Transverse colon (tissue), 4 donors: ENCODE data around the gene PPP4R2. TPM values are rescaled to one million over a fixed set of nuclear protein-coding genes. Genes with fewer than 3 reads are reported as not detected.
A peak's percentile ranks its signal among the peaks of the same experiment; 100 is the strongest.

Source experiments
- DNase-seq: peaks from one replicate; pipeline ENCODE4 v3.0.0-alpha.2; 2019
- H3K27ac ChIP-seq, 4 donors: fragments of 200-600 bp; sonication (generic); 2 replicates each; pipeline ENCODE4 v1.5.1; 2016 to 2018; ENCODE audit warnings: inconsistent platforms in 4 of 4
- H3K27me3 ChIP-seq: fragments of 200-600 bp; sonication (generic); 2 replicates; pipeline ENCODE4 v1.5.1; 2017; ENCODE audit warnings: inconsistent platforms
- H3K36me3 ChIP-seq, 4 donors: fragments of 200-600 bp; sonication (generic); 2 replicates each; pipeline ENCODE4 v1.5.1; 2017 to 2019; ENCODE audit warnings: inconsistent platforms in 4 of 4
- H3K4me1 ChIP-seq, 4 donors: fragments of 200-600 bp; sonication (generic); 2 replicates each; pipeline ENCODE4 v1.5.1; 2017 to 2020; ENCODE audit warnings: inconsistent platforms in 4 of 4
- H3K4me3 ChIP-seq, 4 donors: fragments of 200-600 bp; sonication (generic); 1 replicate in 1 of 4; 2 replicates in 3 of 4; pipeline versions ENCODE4 v1.5.1 to v1.6.1; 2017 to 2019; ENCODE audit warnings: inconsistent platforms in 4 of 4
- H3K9me3 ChIP-seq, 2 donors: fragments of 200-600 bp; sonication (generic); 2 replicates each; pipeline ENCODE4 v1.5.1; 2017 to 2019; ENCODE audit warnings: inconsistent platforms in 2 of 2
- EP300 ChIP-seq: sonication (generic); formaldehyde crosslinking; IDR thresholded peaks from one replicate; pipeline ENCODE4 v1.6.1; 2017; ENCODE audit warnings: antibody characterized with exemption, low read depth
- POLR2A ChIP-seq: fragments of 450-650 bp; IDR thresholded peaks from one replicate; pipeline ENCODE4 v1.6.1; 2016; ENCODE audit warnings: antibody characterized with exemption, mild to moderate bottlenecking, moderate library complexity
- POLR2AphosphoS5 ChIP-seq, 3 donors: sonication (generic); formaldehyde crosslinking; IDR thresholded peaks; one replicate each; pipeline ENCODE4 v1.6.1; 2016; ENCODE audit warnings: antibody characterized with exemption in 3 of 3
- whole genome bisulfite sequencing, 2 donors: methylation state at CpG; one replicate each; pipeline ENCODE4 v1.1.5; 2018; ENCODE audit warnings: low coverage in 1 of 2; 5-methylcytosine and 5-hydroxymethylcytosine counted together
- in situ Hi-C, 4 donors: fragments of 200-750 bp; cut with MboI; loops; one replicate each; pipeline versions ENCODE4 v1.15.0 to v1.15.1; 2017; ENCODE audit warnings: low sequenced_read_pairs in 3 of 4, low pct_ligation_motif_present in 1 of 4, low pct_unique_long_range_greater_than_20kb in 1 of 4
- intact Hi-C: fragments of 100-400 bp; cut with DNase I; formaldehyde crosslinking; loops from one replicate; pipeline ENCODE4 v1.15.1; 2023; ENCODE audit warnings: low total_unique reads
- total RNA-seq, 4 donors: library from RNA; depleted of rRNA; stranded (reverse); fragments of >200 nt; gene quantifications; one replicate each; pipeline ENCODE4 v1.1.0, GENCODE V29; 2016
- TF ChIP-seq, protein P1 (sequence below), 5 experiments: fragments of 200-600 bp in 3 of 5; fragments of 450-650 bp in 2 of 5; sonication (generic) in 3 of 5; IDR thresholded peaks; 1 replicate in 2 of 5; 2 replicates in 3 of 5; pipeline ENCODE4 v1.5.1; 2016 to 2017; ENCODE audit warnings: antibody characterized with exemption in 5 of 5, inconsistent platforms in 3 of 5, mild to moderate bottlenecking in 2 of 5, moderate library complexity in 1 of 5

PPP4R2 gene
- total RNA-seq, 4 donors from 2014 or later, result 14.5 to 55.6 (median 36.9) TPM

DNA sequence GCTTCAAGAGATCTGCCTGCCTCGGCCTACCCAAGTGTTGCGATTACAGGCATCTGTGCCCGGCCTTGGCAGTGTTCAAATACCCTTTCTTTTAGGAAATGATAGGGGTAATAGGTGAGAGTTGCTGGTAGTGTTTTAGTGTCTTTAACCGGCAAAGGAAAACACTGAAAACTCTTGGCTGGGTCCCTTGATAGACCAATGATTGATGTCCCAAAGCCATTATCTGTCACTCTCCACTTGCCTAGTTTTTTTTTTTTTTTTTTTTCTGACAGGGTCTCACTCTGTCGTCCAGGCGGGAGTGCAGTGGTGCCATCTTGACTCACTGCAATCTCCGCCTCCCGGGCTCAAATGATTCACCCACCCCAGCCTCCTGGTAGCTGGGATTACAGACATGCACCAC lies 84.5 kb downstream of the PPP4R2 start:
- no peak for TF ChIP-seq EP300
- TF ChIP-seq POLR2AphosphoS5 (IDR thresholded peaks at IDR 0.05), result no peak
- TF ChIP-seq, protein P1, sequence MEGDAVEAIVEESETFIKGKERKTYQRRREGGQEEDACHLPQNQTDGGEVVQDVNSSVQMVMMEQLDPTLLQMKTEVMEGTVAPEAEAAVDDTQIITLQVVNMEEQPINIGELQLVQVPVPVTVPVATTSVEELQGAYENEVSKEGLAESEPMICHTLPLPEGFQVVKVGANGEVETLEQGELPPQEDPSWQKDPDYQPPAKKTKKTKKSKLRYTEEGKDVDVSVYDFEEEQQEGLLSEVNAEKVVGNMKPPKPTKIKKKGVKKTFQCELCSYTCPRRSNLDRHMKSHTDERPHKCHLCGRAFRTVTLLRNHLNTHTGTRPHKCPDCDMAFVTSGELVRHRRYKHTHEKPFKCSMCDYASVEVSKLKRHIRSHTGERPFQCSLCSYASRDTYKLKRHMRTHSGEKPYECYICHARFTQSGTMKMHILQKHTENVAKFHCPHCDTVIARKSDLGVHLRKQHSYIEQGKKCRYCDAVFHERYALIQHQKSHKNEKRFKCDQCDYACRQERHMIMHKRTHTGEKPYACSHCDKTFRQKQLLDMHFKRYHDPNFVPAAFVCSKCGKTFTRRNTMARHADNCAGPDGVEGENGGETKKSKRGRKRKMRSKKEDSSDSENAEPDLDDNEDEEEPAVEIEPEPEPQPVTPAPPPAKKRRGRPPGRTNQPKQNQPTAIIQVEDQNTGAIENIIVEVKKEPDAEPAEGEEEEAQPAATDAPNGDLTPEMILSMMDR (IDR thresholded peaks at IDR 0.05), result no peak
- TF ChIP-seq POLR2A, result no peak
- no peak for DNase-seq
- no peaks in the 10 kb centered on the region for H3K36me3 ChIP-seq
- WGBS, 2 donors, result 96% methylated on average over 5 to 8 of the region's 8 CpGs
- H3K27ac ChIP-seq, result no peak overlapping the region
- intact Hi-C loops, result loop anchor here (5.0 kb wide), 1 partner anchor 139 kb away; no protein-coding TSS in a partner anchor
- H3K27me3 ChIP-seq, result no peaks in the 10 kb centered on the region
- H3K9me3 ChIP-seq, result no peaks in the 10 kb centered on the region
- H3K4me1 ChIP-seq, result peaks cover 0 to 4% (median 2%) of the 10 kb centered on the region in 4 donors
- no peak overlapping the region for H3K4me3 ChIP-seq
- in situ Hi-C loops, result loop anchor here in 2 of 4 donors (10.0 to 25.0 kb wide), 4 partner anchors 146 to 1369 kb away; no protein-coding TSS in a partner anchor

DNA sequence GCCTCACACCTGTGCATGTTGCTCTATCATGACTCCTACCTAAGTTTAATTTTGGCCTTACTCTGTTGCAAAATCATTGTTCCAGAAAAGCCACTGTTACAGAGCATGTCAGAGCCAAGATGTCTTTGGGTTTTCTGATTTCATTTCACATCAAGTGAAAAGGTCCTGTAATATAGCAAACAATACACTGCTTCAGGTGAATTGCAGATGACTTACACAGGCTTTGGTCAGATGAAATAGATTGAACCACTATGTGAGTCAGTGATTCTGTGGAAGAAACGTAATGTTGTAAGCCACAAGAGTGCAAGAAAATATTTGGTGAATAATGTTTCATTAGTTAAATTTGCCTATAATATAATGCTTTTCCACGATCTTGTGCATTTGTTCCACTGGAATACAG lies 87.6 kb downstream of the PPP4R2 start:
- no peak for TF ChIP-seq POLR2AphosphoS5 (IDR thresholded peaks at IDR 0.05)
- peaks cover 0 to 7% (median 2%) of the 10 kb centered on the region in 4 donors for H3K4me1 ChIP-seq
- intact Hi-C loops (loop anchor here (5.0 kb wide), 1 partner anchor 142 kb away; no protein-coding TSS in a partner anchor), in situ Hi-C loops (loop anchor here in 2 of 4 donors (10.0 to 25.0 kb wide), 4 partner anchors 149 to 1372 kb away; no protein-coding TSS in a partner anchor)
- DNase-seq, result no peak
- no peaks in the 10 kb centered on the region for H3K9me3 ChIP-seq
- 79 to 84% methylated on average over 2 of the region's 2 CpGs for WGBS, 2 donors
- H3K4me3 ChIP-seq, result no peak overlapping the region
- no peak overlapping the region for H3K27ac ChIP-seq
- no peaks in the 10 kb centered on the region for H3K27me3 ChIP-seq
- H3K36me3 ChIP-seq, result no peaks in the 10 kb centered on the region

DNA sequence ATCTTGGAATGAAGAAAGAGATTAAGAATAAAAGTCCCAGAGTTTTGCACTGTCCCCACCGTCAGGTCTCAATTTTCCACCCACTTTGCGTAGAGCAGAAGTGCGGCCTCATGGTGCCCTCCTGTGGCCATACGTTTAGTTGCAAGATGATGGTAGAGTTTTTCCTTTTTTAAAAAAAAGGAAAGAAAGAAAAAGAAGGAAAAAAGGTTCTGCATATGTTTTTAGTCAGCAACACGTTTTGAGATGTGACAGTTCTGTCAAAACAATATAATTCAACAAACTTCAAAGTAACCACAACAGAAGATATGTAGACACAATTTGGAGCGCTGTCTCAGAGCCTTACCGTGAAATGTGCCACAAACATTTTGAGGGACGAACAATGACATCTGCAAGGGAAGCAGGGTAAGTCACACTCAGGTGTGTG lies 89.5 kb downstream of the PPP4R2 start:
- DNase-seq, result peak; percentile 42

DNA sequence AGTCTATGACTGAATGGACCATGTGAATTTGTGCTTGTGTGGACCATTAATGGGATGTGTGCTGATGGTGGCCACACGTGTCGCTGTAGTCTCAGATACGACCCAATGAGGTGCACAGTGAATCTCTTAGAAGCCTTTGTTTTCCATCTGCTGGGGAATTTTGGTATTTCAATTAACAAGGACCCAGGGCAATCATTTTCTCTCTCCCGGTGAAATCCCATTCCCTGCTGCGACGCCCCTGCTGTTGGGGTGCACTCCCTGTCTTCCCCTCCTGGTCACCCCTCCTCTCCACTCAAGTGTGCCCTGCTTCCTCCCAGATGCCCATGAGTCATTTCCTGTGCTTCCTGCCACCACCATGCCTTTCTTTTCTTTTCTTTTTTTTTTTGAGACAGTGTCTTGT lies 97.5 kb downstream of the PPP4R2 start:
- Histone ChIP-seq H3K36me3 (no peaks in the 10 kb centered on the region), H3K4me1 (no peaks in the 10 kb centered on the region), H3K27me3 (no peaks in the 10 kb centered on the region), H3K9me3 (no peaks in the 10 kb centered on the region), H3K4me3 (no peak overlapping the region), H3K27ac (no peak overlapping the region)
- intact Hi-C loops, result no loop called here
- no peak for DNase-seq
- in situ Hi-C loops, result loop anchor here in 2 of 4 donors (10.0 to 25.0 kb wide), 4 partner anchors 401 to 1382 kb away; no protein-coding TSS in a partner anchor
- WGBS, 2 donors, result 67 to 69% methylated on average over 4 to 6 of the region's 6 CpGs
- TF ChIP-seq POLR2AphosphoS5 (IDR thresholded peaks at IDR 0.05) (no peak), POLR2A (no peak)

More for the DNA sequence above, 89.5 kb downstream of the PPP4R2 start:
- no peaks in the 10 kb centered on the region for H3K36me3 ChIP-seq
- peaks cover 0 to 7% (median 2%) of the 10 kb centered on the region in 4 donors for H3K4me1 ChIP-seq
- intact Hi-C loops, result no loop called here
- no peak overlapping the region for H3K27ac ChIP-seq
- no peaks in the 10 kb centered on the region for H3K9me3 ChIP-seq
- 24 to 29% methylated on average over 8 of the region's 8 CpGs for WGBS, 2 donors
- H3K4me3 ChIP-seq, result no peak overlapping the region
- TF ChIP-seq POLR2AphosphoS5 (IDR thresholded peaks at IDR 0.05), result no peak
- TF ChIP-seq, protein P1 (IDR thresholded peaks at IDR 0.05), result peak; percentile 76 to 88 (median 83)
- in situ Hi-C loops, result loop anchor here in 2 of 4 donors (10.0 to 25.0 kb wide), 4 partner anchors 151 to 1374 kb away; no protein-coding TSS in a partner anchor
- H3K27me3 ChIP-seq, result no peaks in the 10 kb centered on the region

DNA sequence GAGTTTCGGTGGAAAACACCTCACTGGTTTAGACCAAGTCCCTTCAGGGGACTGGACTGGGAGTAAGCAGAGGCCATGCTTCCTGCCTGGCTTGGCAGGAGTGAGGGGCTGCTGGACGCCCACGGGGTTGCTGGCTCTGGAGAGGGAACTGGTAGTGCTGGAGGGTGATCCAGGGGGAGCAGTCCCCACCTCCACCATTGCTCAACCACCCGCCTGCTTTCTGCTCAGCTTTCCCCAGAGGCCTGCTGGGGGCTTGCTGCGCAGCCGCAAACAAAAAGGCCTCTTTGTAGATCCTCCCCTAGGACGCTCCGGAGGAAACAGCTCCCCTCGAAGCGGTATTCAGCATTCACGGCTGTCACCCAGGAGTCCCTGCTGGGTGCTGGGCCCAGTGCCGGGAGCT lies 98.3 kb downstream of the PPP4R2 start:
- Histone ChIP-seq H3K4me1 (no peaks in the 10 kb centered on the region), H3K27ac (no peak overlapping the region), H3K4me3 (no peak overlapping the region), H3K9me3 (no peaks in the 10 kb centered on the region), H3K27me3 (no peaks in the 10 kb centered on the region), H3K36me3 (no peaks in the 10 kb centered on the region)
- 90% methylated on average over 12 of the region's 12 CpGs; no CpG with 5 or more reads in 1 of the 2 donors for WGBS, 2 donors
- DNase-seq, result no peak
- TF ChIP-seq, protein P1 (IDR thresholded peaks at IDR 0.05), result no peak
- TF ChIP-seq EP300 (no peak), POLR2A (no peak), POLR2AphosphoS5 (IDR thresholded peaks at IDR 0.05) (no peak)
- in situ Hi-C loops (loop anchor here in 2 of 4 donors (10.0 to 25.0 kb wide), 4 partner anchors 400 to 1383 kb away; no protein-coding TSS in a partner anchor), intact Hi-C loops (loop anchor here (5.0 kb wide), 1 partner anchor 337 kb away; no protein-coding TSS in a partner anchor)
